OCI-LY1 (cell line): ENCODE results near the gene ANKRD55.

Experiments used
- EZH2 ChIP-seq: fragments of 200-600 bp; sonication (generic), shearing (Covaris generic); IDR thresholded peaks from 2 replicates; pipeline ENCODE4 v1.8.0; 2017; ENCODE audit warnings: borderline replicate concordance, mixed run types, mild to moderate bottlenecking, antibody characterized with exemption, low read length, moderate library complexity, mixed read lengths
- TF ChIP-seq, protein P1 (sequence below): fragments of 200-600 bp; sonication (generic), shearing (Covaris generic); IDR thresholded peaks from 2 replicates; pipeline ENCODE4 v1.5.1; 2017; ENCODE audit warnings: mild to moderate bottlenecking, antibody characterized with exemption, low read length, moderate library complexity, mixed read lengths

DNA sequence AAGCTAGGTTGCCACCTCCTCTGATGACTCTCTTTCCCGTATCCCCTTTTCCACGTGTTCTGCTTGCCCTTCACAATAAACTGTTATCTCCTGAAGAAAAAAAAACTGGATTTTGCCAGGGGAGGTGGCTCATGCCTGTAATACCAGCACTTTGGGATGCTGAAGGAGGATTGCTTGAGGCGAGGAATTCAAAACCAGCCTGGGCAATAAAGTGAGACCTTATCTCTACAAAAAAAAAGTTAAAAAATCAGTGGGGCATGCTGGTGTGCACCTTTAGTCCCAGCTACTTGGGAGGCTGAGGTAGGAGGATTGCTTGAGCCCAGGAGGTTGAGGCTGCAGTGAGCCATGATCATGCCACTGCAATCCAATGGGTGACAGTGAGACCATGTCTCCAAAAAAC, 156.6 kb downstream of the ANKRD55 start:
- TF ChIP-seq, protein P1, sequence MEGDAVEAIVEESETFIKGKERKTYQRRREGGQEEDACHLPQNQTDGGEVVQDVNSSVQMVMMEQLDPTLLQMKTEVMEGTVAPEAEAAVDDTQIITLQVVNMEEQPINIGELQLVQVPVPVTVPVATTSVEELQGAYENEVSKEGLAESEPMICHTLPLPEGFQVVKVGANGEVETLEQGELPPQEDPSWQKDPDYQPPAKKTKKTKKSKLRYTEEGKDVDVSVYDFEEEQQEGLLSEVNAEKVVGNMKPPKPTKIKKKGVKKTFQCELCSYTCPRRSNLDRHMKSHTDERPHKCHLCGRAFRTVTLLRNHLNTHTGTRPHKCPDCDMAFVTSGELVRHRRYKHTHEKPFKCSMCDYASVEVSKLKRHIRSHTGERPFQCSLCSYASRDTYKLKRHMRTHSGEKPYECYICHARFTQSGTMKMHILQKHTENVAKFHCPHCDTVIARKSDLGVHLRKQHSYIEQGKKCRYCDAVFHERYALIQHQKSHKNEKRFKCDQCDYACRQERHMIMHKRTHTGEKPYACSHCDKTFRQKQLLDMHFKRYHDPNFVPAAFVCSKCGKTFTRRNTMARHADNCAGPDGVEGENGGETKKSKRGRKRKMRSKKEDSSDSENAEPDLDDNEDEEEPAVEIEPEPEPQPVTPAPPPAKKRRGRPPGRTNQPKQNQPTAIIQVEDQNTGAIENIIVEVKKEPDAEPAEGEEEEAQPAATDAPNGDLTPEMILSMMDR, result no peak
- no peak for TF ChIP-seq EZH2
